Measurements from ENCODE around the gene PIGQ.
A peak's percentile ranks its signal among the peaks of the same experiment; 100 is the strongest.
"Not testable (repeated sequence)": the region's sequence is repeated elsewhere in the genome, so short reads cannot be mapped to it uniquely, and the experiment has no call there.

The PIGQ gene

GRCh38 chr16:597655-598054 is 27.9 kb downstream of the PIGQ start:
- FAIRE-seq: not testable (repeated sequence)

GRCh38 chr16:598823-599739 is 29.3 kb downstream of the PIGQ start:
- DNase-seq (ENCODE audit: insufficient read length, low spot score) (no peak), FAIRE-seq (no peak)

More at GRCh38 chr16:597655-598054, 27.9 kb downstream of the PIGQ start:
- not testable (repeated sequence) for DNase-seq (ENCODE audit: insufficient read length, low spot score)

GRCh38 chr16:600781-601180 is 31.0 kb downstream of the PIGQ start:
- FAIRE-seq: no peak
- DNase-seq (ENCODE audit: insufficient read length, low spot score): no peak

- DNase-seq (ENCODE audit: insufficient read length, low spot score) (no peak), FAIRE-seq (peak; percentile 47)
These were observed 34.2 kb downstream of the PIGQ start for GRCh38 chr16:603933-604332.

- no peak for FAIRE-seq
- DNase-seq (ENCODE audit: insufficient read length, low spot score): no peak
These were observed 37.0 kb downstream of the PIGQ start for GRCh38 chr16:606656-607307.

- DNase-seq (ENCODE audit: insufficient read length, low spot score) (no peak), FAIRE-seq (no peak)
These were observed 38.3 kb downstream of the PIGQ start for GRCh38 chr16:608019-608418.

GRCh38 chr16:609316-609715 is 39.5 kb downstream of the PIGQ start:
- FAIRE-seq: no peak
- no peak for DNase-seq (ENCODE audit: insufficient read length, low spot score)

- no peak for FAIRE-seq
- DNase-seq (ENCODE audit: insufficient read length, low spot score): no peak
These were observed 40.2 kb downstream of the PIGQ start for GRCh38 chr16:609984-610383.

GRCh38 chr16:610513-611381 is 41.0 kb downstream of the PIGQ start:
- DNase-seq (ENCODE audit: insufficient read length, low spot score): peak; percentile 67
- no peak for FAIRE-seq

- DNase-seq (ENCODE audit: insufficient read length, low spot score) (no peak), FAIRE-seq (no peak)
These were observed 45.4 kb downstream of the PIGQ start for GRCh38 chr16:615122-615521.

- no peak for FAIRE-seq
- no peak for DNase-seq (ENCODE audit: insufficient read length, low spot score)
These were observed 47.2 kb downstream of the PIGQ start for GRCh38 chr16:616733-617586.

- FAIRE-seq: no peak
- no peak for DNase-seq (ENCODE audit: insufficient read length, low spot score)
These were observed 48.1 kb downstream of the PIGQ start for GRCh38 chr16:617855-618254.

- FAIRE-seq: no peak
- no peak for DNase-seq (ENCODE audit: insufficient read length, low spot score)
These were observed 49.8 kb downstream of the PIGQ start for GRCh38 chr16:619476-620100.

GRCh38 chr16:620700-621525 is 51.1 kb downstream of the PIGQ start:
- no peak for FAIRE-seq
- DNase-seq (ENCODE audit: insufficient read length, low spot score): no peak

GRCh38 chr16:621526-622105 is 51.8 kb downstream of the PIGQ start:
- DNase-seq (ENCODE audit: insufficient read length, low spot score) (no peak), FAIRE-seq (no peak)

- no peak for FAIRE-seq
These were observed 53.1 kb downstream of the PIGQ start for GRCh38 chr16:622920-623280.

GRCh38 chr16:624526-625070 is 54.8 kb downstream of the PIGQ start:
- no peak for FAIRE-seq
- DNase-seq (ENCODE audit: insufficient read length, low spot score): no peak

More at GRCh38 chr16:622920-623280, 53.1 kb downstream of the PIGQ start:
- no peak for DNase-seq (ENCODE audit: insufficient read length, low spot score)

Measured in GM19239 (cell line).